ENCODE data around the gene SAMD4B.

Gene SAMD4B

GRCh38 chr19:39397360-39398296 lies 55.4 kb downstream of the SAMD4B start:
- peak; percentile 83 to 96 (median 95) for DNase-seq

- peak in 1 of 4 experiments; percentile 28 for DNase-seq
These were observed 56.2 kb downstream of the SAMD4B start for GRCh38 chr19:39398297-39398864.

GRCh38 chr19:39399668-39400050 lies 57.4 kb downstream of the SAMD4B start:
- no peak for DNase-seq

GRCh38 chr19:39400061-39400460 lies 57.8 kb downstream of the SAMD4B start:
- no peak for DNase-seq

GRCh38 chr19:39401070-39401548 lies 58.9 kb downstream of the SAMD4B start:
- DNase-seq, result peak in 1 of 4 experiments; percentile 47

GRCh38 chr19:39401549-39402345 lies 59.5 kb downstream of the SAMD4B start:
- DNase-seq, result peak; percentile 26 to 71 (median 46)

- peak in 3 of 4 experiments; percentile 65 to 75 (median 72) for DNase-seq
These were observed 60.4 kb downstream of the SAMD4B start for GRCh38 chr19:39402346-39403300.

GRCh38 chr19:39403331-39404312 lies 61.4 kb downstream of the SAMD4B start:
- DNase-seq, result peak; percentile 76 to 93 (median 86)

- peak in 1 of 4 experiments; percentile 25 for DNase-seq
These were observed 63.2 kb downstream of the SAMD4B start for GRCh38 chr19:39405261-39405957.

GRCh38 chr19:39405958-39406655 lies 63.9 kb downstream of the SAMD4B start:
- peak; percentile 55 to 91 (median 78) for DNase-seq

- DNase-seq, result peak; percentile 64 to 92 (median 79)
These were observed 64.6 kb downstream of the SAMD4B start, which contains the start of gene ZFP36 for GRCh38 chr19:39406656-39407409. ZFP36 (plus strand) TSS chr19:39406847; CDS start chr19:39406905, 58 bp downstream.

- no peak for DNase-seq
These were observed 65.1 kb downstream of the SAMD4B start for GRCh38 chr19:39407410-39407659.

- peak in 2 of 4 experiments; percentile 46 to 65 for DNase-seq
These were observed 65.6 kb downstream of the SAMD4B start for GRCh38 chr19:39407660-39408391.

- peak in 1 of 4 experiments; percentile 14 for DNase-seq
These were observed 66.4 kb downstream of the SAMD4B start for GRCh38 chr19:39408392-39409207.

- DNase-seq, result peak; percentile 45 to 80 (median 66)
These were observed 67.2 kb downstream of the SAMD4B start for GRCh38 chr19:39409208-39410016.

Measured in activated naive CD4-positive, alpha-beta T cell (primary cell).